SH-SY5Y (cell line): Measurements from ENCODE around the gene VSTM2B.

ENCODE experiments used
- GATA2 ChIP-seq: IDR thresholded peaks from 2 replicates; pipeline ENCODE4 v1.6.1; 2011; ENCODE audit warnings: mild to moderate bottlenecking, low read depth, low read length
- GATA3 ChIP-seq: IDR thresholded peaks from 2 replicates; pipeline ENCODE4 v1.6.1; 2011; ENCODE audit warnings: low read depth, mild to moderate bottlenecking, low read length, moderate library complexity

GRCh38 chr19:29480507-29480906 is 45.3 kb upstream of the VSTM2B start:
- no peak for TF ChIP-seq GATA2
- TF ChIP-seq GATA3: no peak
